GM21723 (cell line): ENCODE results near the gene PTCRA.

Experiments
- ATAC-seq: cut with Tn5 transposase; IDR thresholded peaks from one replicate; pipeline ENCODE4 v1.9.1; 2021; ENCODE audit warnings: mild to moderate bottlenecking, moderate library complexity; ENCODE audit not compliant: unreplicated experiment

The PTCRA gene

DNA sequence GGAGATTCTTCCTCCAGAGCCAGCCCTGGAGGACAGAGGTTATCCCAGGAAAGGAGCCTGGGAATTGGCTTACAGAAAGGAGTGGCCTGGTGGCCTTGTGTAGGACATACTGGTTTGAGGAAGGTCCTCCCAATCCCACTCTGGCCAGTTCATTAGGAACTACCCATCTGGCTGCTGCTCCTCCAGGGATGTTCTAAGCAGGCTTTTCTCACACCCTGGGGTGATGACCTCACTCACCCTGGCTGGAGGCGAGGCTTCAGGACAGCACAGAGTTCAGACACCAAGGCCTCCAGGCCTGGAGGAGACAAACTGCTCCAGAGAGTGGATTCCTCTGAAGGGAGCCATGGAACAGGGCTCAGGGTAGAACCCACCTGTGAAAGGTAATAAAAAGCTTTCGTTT, 53.6 kb downstream of the PTCRA start:
- no peak for ATAC-seq

DNA sequence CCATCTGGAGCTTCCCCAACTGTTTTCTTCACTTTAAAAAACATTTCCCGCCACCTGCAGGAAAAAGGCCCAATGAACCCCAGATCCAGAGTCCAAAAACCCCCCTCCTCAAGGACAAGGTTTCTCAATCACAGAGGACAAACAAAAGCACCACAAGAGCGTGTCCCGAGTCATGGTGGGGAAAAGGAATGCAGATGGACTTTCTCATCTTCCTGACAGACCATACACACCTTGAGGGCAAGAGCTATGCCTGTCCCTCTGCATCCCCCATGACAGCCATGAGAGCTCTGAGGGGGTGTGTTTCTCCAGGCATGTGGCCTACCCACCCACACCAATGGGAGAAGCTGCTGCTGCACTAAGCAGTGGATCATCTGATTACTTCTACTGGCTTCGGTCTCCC, 54.1 kb downstream of the PTCRA start:
- ATAC-seq = no peak

DNA sequence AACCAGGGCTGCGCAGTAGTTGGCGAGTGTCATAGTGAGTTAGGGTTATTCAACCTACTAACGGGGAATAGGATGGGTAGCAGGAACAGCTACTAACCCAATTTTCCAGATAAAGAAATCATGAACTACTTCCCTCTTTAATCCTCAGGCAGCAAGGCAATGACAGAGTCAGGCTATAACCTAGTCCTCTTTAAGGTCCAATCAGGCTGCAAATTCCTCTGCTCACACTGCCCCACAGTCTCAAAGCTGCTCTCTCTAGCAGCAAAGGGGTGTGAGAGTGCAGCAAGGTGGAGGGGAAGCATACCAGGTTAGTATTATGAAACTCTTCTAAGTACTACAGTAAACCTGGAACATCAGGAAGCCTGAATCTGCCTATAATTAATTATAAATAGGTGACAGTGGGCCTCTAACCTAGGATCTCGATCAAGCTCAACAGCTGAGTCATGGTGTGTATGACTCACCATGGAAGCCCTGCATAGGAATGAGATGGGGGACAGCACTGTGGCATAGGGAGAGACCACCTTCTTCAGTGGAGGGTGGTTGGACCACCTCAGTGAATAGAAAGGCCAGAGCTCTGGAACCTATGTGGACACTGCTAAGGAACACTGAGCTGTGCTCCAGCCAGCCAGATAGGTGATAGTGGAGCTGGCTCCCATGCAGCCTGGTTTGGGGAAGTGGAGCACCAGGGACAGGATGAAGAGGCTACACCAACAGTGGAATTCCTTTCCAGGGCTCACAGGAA, 55.2 kb downstream of the PTCRA start:
- no peak for ATAC-seq

DNA sequence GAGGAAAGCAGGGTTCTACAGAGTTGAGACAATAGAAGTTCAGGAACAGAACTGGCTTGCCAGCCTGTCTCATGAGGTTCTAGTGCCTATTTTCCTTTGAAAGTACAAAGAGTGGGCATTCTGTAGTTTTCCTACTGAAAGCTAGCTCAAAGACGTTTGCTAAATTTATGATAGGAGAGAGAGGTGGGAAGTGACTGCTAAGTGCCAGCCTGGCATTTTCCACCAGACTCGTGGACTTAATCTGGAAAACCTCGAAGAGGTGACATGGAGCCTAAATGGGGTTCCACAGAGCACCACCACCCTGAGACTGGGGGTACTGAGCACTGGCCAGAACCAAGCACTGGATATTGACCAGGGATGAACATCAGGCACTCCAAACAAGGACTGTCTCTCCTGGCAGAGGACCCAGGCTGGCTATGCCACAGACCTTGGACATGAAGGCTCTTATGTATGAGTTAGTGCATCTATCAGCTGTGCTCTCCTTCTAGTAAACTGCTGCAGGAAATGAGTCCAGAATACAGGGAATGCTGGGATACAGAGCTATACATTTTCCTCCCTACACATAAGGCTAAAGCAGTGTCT, 56.0 kb downstream of the PTCRA start:
- no peak for ATAC-seq

DNA sequence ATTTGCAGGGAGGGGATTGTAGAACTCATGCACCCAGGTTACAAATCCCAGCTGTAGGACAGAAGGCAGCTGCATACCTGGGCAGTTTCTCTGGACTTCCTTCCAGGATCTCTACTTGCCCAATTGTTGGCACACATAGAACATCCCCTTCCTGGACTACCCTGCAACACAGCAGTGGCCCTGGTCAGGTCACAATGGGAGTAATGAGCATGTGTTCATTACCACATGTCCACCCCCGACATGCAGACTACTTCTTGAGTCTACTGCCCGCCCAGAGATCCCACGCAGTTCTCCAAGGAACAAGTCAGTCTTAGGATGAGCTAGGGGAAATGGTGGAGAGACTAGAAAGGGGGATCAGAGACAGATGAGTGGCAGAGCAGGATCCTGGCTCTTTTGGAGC, 58.1 kb downstream of the PTCRA start:
- no peak for ATAC-seq

DNA sequence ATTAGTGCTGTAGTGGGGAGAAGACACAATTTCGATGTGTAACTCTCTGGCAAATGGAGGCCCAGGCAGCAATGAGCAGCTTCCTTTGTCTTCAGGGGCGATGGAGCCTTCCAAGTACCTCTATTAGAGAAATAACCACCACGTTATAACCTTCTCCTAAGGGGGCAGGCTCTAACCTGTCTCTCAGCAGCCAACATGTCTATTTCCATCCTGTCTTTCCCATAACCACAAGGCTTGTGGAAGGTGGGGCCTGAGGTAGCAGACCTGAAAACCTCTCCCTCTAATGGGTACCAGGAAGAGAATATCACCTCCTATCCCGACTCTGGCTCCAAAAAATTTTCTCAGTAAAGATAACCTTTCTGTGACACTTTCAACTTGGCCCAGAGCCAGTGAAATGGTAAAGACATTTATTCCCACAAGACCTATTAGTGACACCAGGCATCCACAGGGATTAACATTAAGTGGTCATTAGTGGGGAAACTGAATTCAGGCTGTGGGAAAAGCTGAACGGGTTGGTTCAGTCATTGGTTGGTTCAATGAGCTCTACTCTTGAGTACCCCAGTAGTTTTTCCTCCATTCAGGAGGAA, 59.2 kb downstream of the PTCRA start:
- ATAC-seq = no peak
